Measurements from ENCODE around the gene FBP1. TPM values are rescaled to one million over a fixed set of nuclear protein-coding genes. Genes with fewer than 3 reads are reported as not detected.

Gene FBP1
- total and polyA plus RNA-seq, 2 donors from 2014 or later = 27.3 to 266 TPM

- H3K27ac ChIP-seq (ENCODE audit: low read depth in 2 of 2, low read length in 2 of 2) = no peak overlapping the region
- no peak for DNase-seq
Observed at GRCh38 chr9:94672811-94673487, 33.6 kb upstream of the FBP1 start.

GRCh38 chr9:94668928-94669729, 29.8 kb upstream of the FBP1 start:
- FAIRE-seq = no peak
- peak in 4 of 5 donors; percentile 50 to 71 (median 66) for DNase-seq
- Histone ChIP-seq H3K27me3 (ENCODE audit: control insufficient read depth, insufficient read depth, low read length) (no peaks in the 10 kb centered on the region), H3K27ac (ENCODE audit: low read depth in 2 of 2, low read length in 2 of 2) (peak overlapping the region in 1 of 2 donors; percentile 17), H3K36me3 (ENCODE audit: control insufficient read depth in 2 of 3, insufficient read depth in 3 of 3, low read length in 3 of 3) (no peaks in the 10 kb centered on the region), H3K4me1 (ENCODE audit: control insufficient read depth in 2 of 3, insufficient read depth in 2 of 3, low read depth in 1 of 3, low read length in 3 of 3) (peaks cover 0 to 11% (median 6%) of the 10 kb centered on the region in 3 donors), H3K4me3 (ENCODE audit: low read length in 3 of 3) (peak overlapping the region in 2 of 3 donors; percentile 45 to 51), H3K9me3 (ENCODE audit: control insufficient read depth in 2 of 3, insufficient read depth in 1 of 3, low read length in 3 of 3) (no peaks in the 10 kb centered on the region), H3K9ac (ENCODE audit: low read length in 3 of 3) (peak overlapping the region in 1 of 3 donors; percentile 58)
- intact Hi-C loops (cut with DNase I) = no loop called here
- TF ChIP-seq CTCF (IDR thresholded peaks at IDR 0.05; ENCODE audit: borderline replicate concordance, extremely low read depth, insufficient read depth) = peak; percentile 77

More at GRCh38 chr9:94672811-94673487, 33.6 kb upstream of the FBP1 start:
- FAIRE-seq = no peak
- no peak overlapping the region for H3K9ac ChIP-seq (ENCODE audit: low read length in 3 of 3)
- no peak for TF ChIP-seq CTCF (IDR thresholded peaks at IDR 0.05; ENCODE audit: borderline replicate concordance, extremely low read depth, insufficient read depth)
- H3K9me3 ChIP-seq (ENCODE audit: control insufficient read depth in 2 of 3, insufficient read depth in 1 of 3, low read length in 3 of 3) = no peaks in the 10 kb centered on the region
- H3K4me1 ChIP-seq (ENCODE audit: control insufficient read depth in 2 of 3, insufficient read depth in 2 of 3, low read depth in 1 of 3, low read length in 3 of 3) = peaks cover 0 to 17% (median 2%) of the 10 kb centered on the region in 3 donors
- H3K4me3 ChIP-seq (ENCODE audit: low read length in 3 of 3) = no peak overlapping the region
- intact Hi-C loops (cut with DNase I) = no loop called here
- no peaks in the 10 kb centered on the region for H3K36me3 ChIP-seq (ENCODE audit: control insufficient read depth in 2 of 3, insufficient read depth in 3 of 3, low read length in 3 of 3)
- no peaks in the 10 kb centered on the region for H3K27me3 ChIP-seq (ENCODE audit: control insufficient read depth, insufficient read depth, low read length)

- no peak overlapping the region for H3K4me3 ChIP-seq (ENCODE audit: low read length in 3 of 3)
- no peak for FAIRE-seq
- H3K9ac ChIP-seq (ENCODE audit: low read length in 3 of 3) = no peak overlapping the region
- intact Hi-C loops (cut with DNase I) = no loop called here
- H3K9me3 ChIP-seq (ENCODE audit: control insufficient read depth in 2 of 3, insufficient read depth in 1 of 3, low read length in 3 of 3) = no peaks in the 10 kb centered on the region
- no peak overlapping the region for H3K27ac ChIP-seq (ENCODE audit: low read depth in 2 of 2, low read length in 2 of 2)
- TF ChIP-seq CTCF (IDR thresholded peaks at IDR 0.05; ENCODE audit: borderline replicate concordance, extremely low read depth, insufficient read depth) = no peak
- no peaks in the 10 kb centered on the region for H3K27me3 ChIP-seq (ENCODE audit: control insufficient read depth, insufficient read depth, low read length)
- H3K36me3 ChIP-seq (ENCODE audit: control insufficient read depth in 2 of 3, insufficient read depth in 3 of 3, low read length in 3 of 3) = no peaks in the 10 kb centered on the region
- peaks cover 0 to 11% (median 6%) of the 10 kb centered on the region in 3 donors for H3K4me1 ChIP-seq (ENCODE audit: control insufficient read depth in 2 of 3, insufficient read depth in 2 of 3, low read depth in 1 of 3, low read length in 3 of 3)
- DNase-seq = no peak
Observed at GRCh38 chr9:94668418-94668927, 29.2 kb upstream of the FBP1 start.
